A549 (cell line): ENCODE results near the gene UST.

ENCODE experiments used
- CHD2 ChIP-seq: fragments of 150-350 bp; IDR thresholded peaks from 2 replicates; pipeline ENCODE4 v1.6.1; 2014; ENCODE audit warnings: low read length; ENCODE audit not compliant: partially characterized antibody
- EP300 ChIP-seq, 2 experiments: fragments of >200 bp; sonication (Bioruptor Twin); formaldehyde crosslinking; IDR thresholded peaks; 2 replicates in 1 of 2; 3 replicates in 1 of 2; pipeline ENCODE4 v1.6.1; 2016 to 2017
- ESRRA ChIP-seq: fragments of 150-350 bp; IDR thresholded peaks from 2 replicates; pipeline ENCODE4 v1.6.1; 2014; ENCODE audit warnings: mild to moderate bottlenecking, low read length, borderline replicate concordance
- JUNB ChIP-seq: fragments of >200 bp; sonication (Bioruptor Twin); formaldehyde crosslinking; IDR thresholded peaks from 2 replicates; pipeline ENCODE4 v1.6.1; 2016
- NR3C1 ChIP-seq: fragments of >200 bp; sonication (Bioruptor Twin); formaldehyde crosslinking; IDR thresholded peaks from 3 replicates; pipeline ENCODE4 v1.6.1; 2017
- POLR2A ChIP-seq: IDR thresholded peaks from 2 replicates; pipeline ENCODE4 v1.6.1; 2012; ENCODE audit warnings: mild to moderate bottlenecking, low read length
- RAD21 ChIP-seq, 2 experiments: fragments of >200 bp in 1 of 2; sonication (Bioruptor Twin) in 1 of 2; formaldehyde crosslinking in 1 of 2; IDR thresholded peaks in 1 of 2; conservative IDR thresholded peaks in 1 of 2; 2 replicates in 1 of 2; 3 replicates in 1 of 2; pipeline ENCODE4 v1.6.1; 2012 to 2018; ENCODE audit warnings: inconsistent platforms in 1 of 2
- RCOR1 ChIP-seq: fragments of 150-350 bp; IDR thresholded peaks from 2 replicates; pipeline ENCODE4 v1.6.1; 2014; ENCODE audit warnings: antibody characterized with exemption, low read length, low read depth
- RFX5 ChIP-seq: fragments of 450-650 bp; IDR thresholded peaks from 2 replicates; pipeline ENCODE4 v1.7.1; 2014; ENCODE audit warnings: antibody characterized with exemption, mild to moderate bottlenecking, moderate library complexity
- RNF2 ChIP-seq: fragments of 200-600 bp; sonication (generic); IDR thresholded peaks from 2 replicates; pipeline ENCODE4 v1.6.1; 2016; ENCODE audit warnings: low read depth, mild to moderate bottlenecking, antibody characterized with exemption, moderate library complexity, borderline replicate concordance
- TF ChIP-seq, protein P1 (sequence below): fragments of >200 bp; sonication (Bioruptor Twin); formaldehyde crosslinking; IDR thresholded peaks from 3 replicates; pipeline ENCODE4 v1.5.1; 2016
- TF ChIP-seq, protein P2 (sequence below): fragments of 200-600 bp; sonication (generic); IDR thresholded peaks from 2 replicates; pipeline ENCODE4 v1.6.1; 2016; ENCODE audit warnings: antibody characterized with exemption, mild to moderate bottlenecking, moderate library complexity
- TF ChIP-seq, protein P3 (sequence below): fragments of >200 bp; sonication (Bioruptor Twin); formaldehyde crosslinking; IDR thresholded peaks from 2 replicates; pipeline ENCODE4 v1.6.1; 2016
- TF ChIP-seq, protein P4 (sequence below): IDR thresholded peaks from 2 replicates; pipeline ENCODE4 v1.6.1; 2012

DNA sequence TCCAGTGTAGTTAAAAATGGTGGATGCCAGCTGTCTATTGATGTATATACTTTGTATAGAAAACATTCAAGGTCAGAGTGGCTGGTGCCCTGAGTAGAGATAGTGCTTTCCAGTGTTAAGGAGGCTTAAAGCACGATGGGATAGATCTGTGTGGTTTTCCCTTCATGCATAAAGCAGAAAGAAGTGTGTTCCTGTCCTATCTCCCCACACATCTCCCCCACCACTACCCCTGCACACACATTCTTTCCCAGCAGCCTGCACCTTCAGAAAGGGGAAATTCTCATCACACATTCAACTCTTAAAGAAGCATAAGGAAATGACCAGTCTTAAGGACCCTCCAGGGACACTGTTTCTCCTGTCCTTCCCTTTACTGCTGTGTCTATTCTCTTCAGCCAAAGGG lies 349.0 kb downstream of the UST start:
- TF ChIP-seq, protein P1, sequence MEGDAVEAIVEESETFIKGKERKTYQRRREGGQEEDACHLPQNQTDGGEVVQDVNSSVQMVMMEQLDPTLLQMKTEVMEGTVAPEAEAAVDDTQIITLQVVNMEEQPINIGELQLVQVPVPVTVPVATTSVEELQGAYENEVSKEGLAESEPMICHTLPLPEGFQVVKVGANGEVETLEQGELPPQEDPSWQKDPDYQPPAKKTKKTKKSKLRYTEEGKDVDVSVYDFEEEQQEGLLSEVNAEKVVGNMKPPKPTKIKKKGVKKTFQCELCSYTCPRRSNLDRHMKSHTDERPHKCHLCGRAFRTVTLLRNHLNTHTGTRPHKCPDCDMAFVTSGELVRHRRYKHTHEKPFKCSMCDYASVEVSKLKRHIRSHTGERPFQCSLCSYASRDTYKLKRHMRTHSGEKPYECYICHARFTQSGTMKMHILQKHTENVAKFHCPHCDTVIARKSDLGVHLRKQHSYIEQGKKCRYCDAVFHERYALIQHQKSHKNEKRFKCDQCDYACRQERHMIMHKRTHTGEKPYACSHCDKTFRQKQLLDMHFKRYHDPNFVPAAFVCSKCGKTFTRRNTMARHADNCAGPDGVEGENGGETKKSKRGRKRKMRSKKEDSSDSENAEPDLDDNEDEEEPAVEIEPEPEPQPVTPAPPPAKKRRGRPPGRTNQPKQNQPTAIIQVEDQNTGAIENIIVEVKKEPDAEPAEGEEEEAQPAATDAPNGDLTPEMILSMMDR, result no peak
- TF ChIP-seq ESRRA (no peak), RFX5 (no peak), RAD21 (conservative IDR thresholded peaks at IDR 0.05 in 1 of 2, IDR thresholded peaks at IDR 0.05 in 1 of 2) (no peak), JUNB (no peak), RNF2 (no peak), RCOR1 (no peak), CHD2 (no peak), POLR2A (no peak), NR3C1 (no peak), EP300 (IDR thresholded peaks at IDR 0.05) (no peak)
- TF ChIP-seq, protein P2, sequence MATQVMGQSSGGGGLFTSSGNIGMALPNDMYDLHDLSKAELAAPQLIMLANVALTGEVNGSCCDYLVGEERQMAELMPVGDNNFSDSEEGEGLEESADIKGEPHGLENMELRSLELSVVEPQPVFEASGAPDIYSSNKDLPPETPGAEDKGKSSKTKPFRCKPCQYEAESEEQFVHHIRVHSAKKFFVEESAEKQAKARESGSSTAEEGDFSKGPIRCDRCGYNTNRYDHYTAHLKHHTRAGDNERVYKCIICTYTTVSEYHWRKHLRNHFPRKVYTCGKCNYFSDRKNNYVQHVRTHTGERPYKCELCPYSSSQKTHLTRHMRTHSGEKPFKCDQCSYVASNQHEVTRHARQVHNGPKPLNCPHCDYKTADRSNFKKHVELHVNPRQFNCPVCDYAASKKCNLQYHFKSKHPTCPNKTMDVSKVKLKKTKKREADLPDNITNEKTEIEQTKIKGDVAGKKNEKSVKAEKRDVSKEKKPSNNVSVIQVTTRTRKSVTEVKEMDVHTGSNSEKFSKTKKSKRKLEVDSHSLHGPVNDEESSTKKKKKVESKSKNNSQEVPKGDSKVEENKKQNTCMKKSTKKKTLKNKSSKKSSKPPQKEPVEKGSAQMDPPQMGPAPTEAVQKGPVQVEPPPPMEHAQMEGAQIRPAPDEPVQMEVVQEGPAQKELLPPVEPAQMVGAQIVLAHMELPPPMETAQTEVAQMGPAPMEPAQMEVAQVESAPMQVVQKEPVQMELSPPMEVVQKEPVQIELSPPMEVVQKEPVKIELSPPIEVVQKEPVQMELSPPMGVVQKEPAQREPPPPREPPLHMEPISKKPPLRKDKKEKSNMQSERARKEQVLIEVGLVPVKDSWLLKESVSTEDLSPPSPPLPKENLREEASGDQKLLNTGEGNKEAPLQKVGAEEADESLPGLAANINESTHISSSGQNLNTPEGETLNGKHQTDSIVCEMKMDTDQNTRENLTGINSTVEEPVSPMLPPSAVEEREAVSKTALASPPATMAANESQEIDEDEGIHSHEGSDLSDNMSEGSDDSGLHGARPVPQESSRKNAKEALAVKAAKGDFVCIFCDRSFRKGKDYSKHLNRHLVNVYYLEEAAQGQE, result no peak
- TF ChIP-seq, protein P3, sequence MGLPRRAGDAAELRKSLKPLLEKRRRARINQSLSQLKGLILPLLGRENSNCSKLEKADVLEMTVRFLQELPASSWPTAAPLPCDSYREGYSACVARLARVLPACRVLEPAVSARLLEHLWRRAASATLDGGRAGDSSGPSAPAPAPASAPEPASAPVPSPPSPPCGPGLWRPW, result no peak
- TF ChIP-seq, protein P4, sequence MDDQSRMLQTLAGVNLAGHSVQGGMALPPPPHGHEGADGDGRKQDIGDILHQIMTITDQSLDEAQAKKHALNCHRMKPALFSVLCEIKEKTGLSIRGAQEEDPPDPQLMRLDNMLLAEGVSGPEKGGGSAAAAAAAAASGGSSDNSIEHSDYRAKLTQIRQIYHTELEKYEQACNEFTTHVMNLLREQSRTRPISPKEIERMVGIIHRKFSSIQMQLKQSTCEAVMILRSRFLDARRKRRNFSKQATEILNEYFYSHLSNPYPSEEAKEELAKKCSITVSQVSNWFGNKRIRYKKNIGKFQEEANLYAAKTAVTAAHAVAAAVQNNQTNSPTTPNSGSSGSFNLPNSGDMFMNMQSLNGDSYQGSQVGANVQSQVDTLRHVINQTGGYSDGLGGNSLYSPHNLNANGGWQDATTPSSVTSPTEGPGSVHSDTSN, result no peak
